WTC11 (cell line): ENCODE results near the gene RNF125. TPM values are rescaled to one million over a fixed set of nuclear protein-coding genes. Genes with fewer than 3 reads are reported as not detected.

ENCODE experiments used
- ATAC-seq: fragments of 200-7000 bp; cut with Tn5 transposase; 2 replicates; pipeline ENCODE4 v1.10.0; 2021; ENCODE audit warnings: mild to moderate bottlenecking, moderate library complexity
- CTCF ChIA-PET: fragments of 300-600 bp; sonication (Branson Sonifier 250); formaldehyde crosslinking; loops from one replicate; lab custom pipeline; 2021; ENCODE audit warnings: antibody characterized with exemption; lab: Charles Lee
- POLR2A ChIA-PET: fragments of 350-600 bp; sonication (Branson Sonifier 250); formaldehyde crosslinking; loops from one replicate; lab custom pipeline; 2021; ENCODE audit warnings: antibody characterized with exemption; lab: Charles Lee
- DNase-seq: peaks from one replicate; pipeline ENCODE4 v3.0.0; 2021; ENCODE audit warnings: low spot score
- H3K27ac Mint-ChIP-seq: 2 replicates; pipeline ENCODE4 v1.8.0; 2021; ENCODE audit warnings: mixed read lengths
- H3K27me3 Mint-ChIP-seq: 2 replicates; pipeline ENCODE4 v1.8.0; 2021; ENCODE audit warnings: low read depth, mild to moderate bottlenecking, moderate library complexity, mixed read lengths
- H3K36me3 Mint-ChIP-seq: 2 replicates; pipeline ENCODE4 v1.8.0; 2021; ENCODE audit warnings: mixed read lengths
- H3K4me1 Mint-ChIP-seq: 2 replicates; pipeline ENCODE4 v1.8.0; 2022; ENCODE audit warnings: mixed read lengths
- H3K4me3 Mint-ChIP-seq: 2 replicates; pipeline ENCODE4 v1.8.0; 2021; ENCODE audit warnings: mild to moderate bottlenecking, moderate library complexity, mixed read lengths
- H3K9me3 Mint-ChIP-seq: 2 replicates; pipeline ENCODE4 v1.8.0; 2021; ENCODE audit warnings: mixed read lengths
- E2F1 ChIP-seq: sonication (generic); formaldehyde crosslinking; IDR thresholded peaks from 2 replicates; pipeline ENCODE4 v1.8.0; 2022; ENCODE audit warnings: mild to moderate bottlenecking, missing genetic modification reagents
- ERG ChIP-seq: fragments of 250-450 bp; sonication (Bioruptor Pico); IDR thresholded peaks from 2 replicates; pipeline ENCODE4 v1.8.0; 2021; ENCODE audit warnings: mild to moderate bottlenecking
- HMGA2 ChIP-seq: fragments of 250-450 bp; sonication (Bioruptor Pico); IDR thresholded peaks from 2 replicates; pipeline ENCODE4 v1.4.0; 2021; ENCODE audit warnings: mild to moderate bottlenecking, moderate library complexity
- MAX ChIP-seq: sonication (generic); formaldehyde crosslinking; IDR thresholded peaks from 2 replicates; pipeline ENCODE4 v1.8.0; 2022; ENCODE audit warnings: mild to moderate bottlenecking, missing genetic modification reagents
- MYBL2 ChIP-seq: sonication (generic); formaldehyde crosslinking; IDR thresholded peaks from 2 replicates; pipeline ENCODE4 v1.8.1; 2023; ENCODE audit warnings: mild to moderate bottlenecking, moderate library complexity, missing genetic modification reagents
- NFATC4 ChIP-seq: fragments of 250-450 bp; sonication (Bioruptor Pico); IDR thresholded peaks from 2 replicates; pipeline ENCODE4 v1.9.0; 2021; ENCODE audit warnings: mild to moderate bottlenecking
- NFE2L1 ChIP-seq: sonication (generic); formaldehyde crosslinking; IDR thresholded peaks from 2 replicates; pipeline ENCODE4 v1.8.1; 2023; ENCODE audit warnings: missing genetic modification reagents
- NFYB ChIP-seq: sonication (generic); formaldehyde crosslinking; conservative IDR thresholded peaks from 2 replicates; pipeline ENCODE4 v1.8.0; 2022; ENCODE audit warnings: low read depth, missing genetic modification reagents
- RELA ChIP-seq: sonication (generic); formaldehyde crosslinking; IDR thresholded peaks from 2 replicates; pipeline ENCODE4 v1.8.1; 2022; ENCODE audit warnings: missing genetic modification reagents, mild to moderate bottlenecking, borderline replicate concordance
- STAT6 ChIP-seq: sonication (generic); formaldehyde crosslinking; conservative IDR thresholded peaks from 2 replicates; pipeline ENCODE4 v1.8.1; 2023; ENCODE audit warnings: mild to moderate bottlenecking, low read depth, missing genetic modification reagents, moderate library complexity
- TCF7 ChIP-seq: sonication (generic); formaldehyde crosslinking; IDR thresholded peaks from 2 replicates; pipeline ENCODE4 v1.8.0; 2022; ENCODE audit warnings: mild to moderate bottlenecking, low read depth, missing genetic modification reagents, moderate library complexity
- TP53 ChIP-seq: sonication (generic); formaldehyde crosslinking; IDR thresholded peaks from 2 replicates; pipeline ENCODE4 v1.8.1; 2023; ENCODE audit warnings: mild to moderate bottlenecking, missing genetic modification reagents
- USF2 ChIP-seq: sonication (generic); formaldehyde crosslinking; IDR thresholded peaks from 2 replicates; pipeline ENCODE4 v1.8.1; 2023; ENCODE audit warnings: mild to moderate bottlenecking, missing genetic modification reagents, moderate library complexity
- ZBTB21 ChIP-seq: sonication (generic); formaldehyde crosslinking; IDR thresholded peaks from 2 replicates; pipeline ENCODE4 v1.8.1; 2023; ENCODE audit warnings: mild to moderate bottlenecking, missing genetic modification reagents, borderline replicate concordance
- ZNF121 ChIP-seq: sonication (generic); formaldehyde crosslinking; IDR thresholded peaks from 2 replicates; pipeline ENCODE4 v1.8.0; 2023; ENCODE audit warnings: missing genetic modification reagents
- ZNF512 ChIP-seq: sonication (generic); formaldehyde crosslinking; IDR thresholded peaks from 2 replicates; pipeline ENCODE4 v1.8.1; 2022; ENCODE audit warnings: missing genetic modification reagents, borderline replicate concordance
- total RNA-seq: library from RNA; stranded (reverse); gene quantifications from 3 replicates; pipeline ENCODE4 v1.2.3, GENCODE V29; 2021

Gene RNF125
- total RNA-seq, 1 experiment from 2014 or later, result 14.9 TPM

- peaks cover 16% of the 10 kb centered on the region for H3K36me3 Mint-ChIP-seq
- H3K27me3 Mint-ChIP-seq, result no peaks in the 10 kb centered on the region
- no peaks in the 10 kb centered on the region for H3K9me3 Mint-ChIP-seq
- POLR2A ChIA-PET, result no interaction called here
- peaks cover 3% of the 10 kb centered on the region; the same call in 1 of the 2 replicates for H3K4me1 Mint-ChIP-seq
- DNase-seq (no peak), ATAC-seq (no peak)
- CTCF ChIA-PET, result no interaction called here
- H3K27ac Mint-ChIP-seq, result peak overlapping the region; percentile 8; the same call in 1 of the 2 replicates
- TF ChIP-seq E2F1 (CRISPR knock-in tag), result no peak
- no peak for TF ChIP-seq USF2
- TF ChIP-seq HMGA2 (CRISPR knock-in tag), result no peak
- TF ChIP-seq TP53 (CRISPR knock-in tag), result no peak
- TF ChIP-seq MAX (CRISPR knock-in tag), result no peak
- no peak for TF ChIP-seq STAT6
- no peak for TF ChIP-seq MYBL2 (CRISPR knock-in tag)
- no peak for TF ChIP-seq NFE2L1 (CRISPR knock-in tag)
- TF ChIP-seq ERG, result no peak
- no peak for TF ChIP-seq NFATC4
- no peak for TF ChIP-seq TCF7 (CRISPR knock-in tag)
- TF ChIP-seq RELA (CRISPR knock-in tag), result no peak
- TF ChIP-seq ZBTB21 (CRISPR knock-in tag), result no peak
- TF ChIP-seq ZNF512 (CRISPR knock-in tag), result no peak
- no peak overlapping the region for H3K4me3 Mint-ChIP-seq
These were observed 85.9 kb downstream of the RNF125 start for GRCh38 chr18:32104516-32104915.

- H3K36me3 Mint-ChIP-seq, result peaks cover 23% of the 10 kb centered on the region
- no peaks in the 10 kb centered on the region for H3K4me1 Mint-ChIP-seq
- peak; percentile 76; the same call in 1 of the 2 replicates for TF ChIP-seq ZNF121 (CRISPR knock-in tag)
- no peak for TF ChIP-seq NFYB (CRISPR knock-in tag)
- ChIA-PET CTCF (no interaction called here), POLR2A (no interaction called here)
- no peak overlapping the region for H3K27ac Mint-ChIP-seq
- no peaks in the 10 kb centered on the region for H3K27me3 Mint-ChIP-seq
- DNase-seq, result no peak
- H3K4me3 Mint-ChIP-seq, result no peak overlapping the region
- no peak for ATAC-seq
- no peaks in the 10 kb centered on the region for H3K9me3 Mint-ChIP-seq
These were observed 91.4 kb downstream of the RNF125 start for GRCh38 chr18:32110005-32110404.
